Thyroid gland (tissue), 4 donors: ENCODE results near the gene RNASE12. TPM values are rescaled to one million over a fixed set of nuclear protein-coding genes. Genes with fewer than 3 reads are reported as not detected.

ENCODE experiments used
- DNase-seq, 2 donors: peaks; one replicate each; pipeline ENCODE4 v3.0.0-alpha.2; 2019
- H3K27ac ChIP-seq, 3 donors: fragments of 200-600 bp; sonication (generic); 1 replicate in 2 of 3; 2 replicates in 1 of 3; pipeline ENCODE4 v1.5.1; 2016 to 2019; ENCODE audit warnings: mild to moderate bottlenecking in 1 of 3, moderate library complexity in 1 of 3
- H3K27me3 ChIP-seq: fragments of 200-600 bp; sonication (generic); one replicate; pipeline ENCODE4 v1.5.1; 2019
- H3K36me3 ChIP-seq, 2 donors: fragments of 200-600 bp; sonication (generic); one replicate each; pipeline ENCODE4 v1.5.1; 2016 to 2019
- H3K4me1 ChIP-seq, 2 donors: fragments of 200-600 bp; sonication (generic); one replicate each; pipeline ENCODE4 v1.5.1; 2017 to 2019
- H3K4me3 ChIP-seq, 3 donors: fragments of 200-600 bp; sonication (generic); replicated peaks in 1 of 3; 1 replicate in 2 of 3; 2 replicates in 1 of 3; pipeline ENCODE4 v1.5.1; 2016; ENCODE audit warnings: mild to moderate bottlenecking in 1 of 3
- H3K9me3 ChIP-seq: fragments of 200-600 bp; sonication (generic); one replicate; pipeline ENCODE4 v1.5.1; 2017
- CTCF ChIP-seq, 6 experiments: fragments of 200-600 bp in 3 of 6; fragments of 450-650 bp in 3 of 6; sonication (generic) in 3 of 6; IDR thresholded peaks; one replicate each; pipeline ENCODE4 v1.5.1; 2016 to 2019; ENCODE audit warnings: antibody characterized with exemption in 6 of 6, mild to moderate bottlenecking in 2 of 6, inconsistent platforms in 1 of 6, moderate library complexity in 1 of 6
- POLR2A ChIP-seq, 2 donors: fragments of 450-650 bp; IDR thresholded peaks; one replicate each; pipeline ENCODE4 v1.6.1; 2017; ENCODE audit warnings: antibody characterized with exemption in 2 of 2, mild to moderate bottlenecking in 2 of 2, moderate library complexity in 1 of 2
- WGBS, 2 donors: methylation state at CpG; one replicate each; pipeline ENCODE4 v1.1.5; 2017; 5-methylcytosine and 5-hydroxymethylcytosine counted together
- intact Hi-C: fragments of 100-400 bp; cut with DNase I; formaldehyde crosslinking; loops from one replicate; pipeline ENCODE4 v1.15.1; 2023
- total RNA-seq, 4 donors: library from RNA; depleted of rRNA; stranded (reverse); fragments of >200 nt; gene quantifications; one replicate each; pipeline ENCODE4 v1.2.3, GENCODE V29; 2016

The RNASE12 gene, protein sequence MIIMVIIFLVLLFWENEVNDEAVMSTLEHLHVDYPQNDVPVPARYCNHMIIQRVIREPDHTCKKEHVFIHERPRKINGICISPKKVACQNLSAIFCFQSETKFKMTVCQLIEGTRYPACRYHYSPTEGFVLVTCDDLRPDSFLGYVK
- total RNA-seq = not detected

GRCh38 chr14:20591235-20591634 lies at the start of gene RNASE12:
Gene RNASE12 (minus strand): TSS chr14:20591376. CDS start chr14:20590723, 653 bp downstream.
- TF ChIP-seq CTCF (IDR thresholded peaks at IDR 0.05) (no peak), POLR2A (IDR thresholded peaks at IDR 0.05) (no peak)
- Histone ChIP-seq H3K4me3 (no peak within 1 kb of the TSS), H3K9me3 (no peaks in the 10 kb centered on the region), H3K4me1 (no peaks in the 10 kb centered on the region), H3K27ac (no peak within 1 kb of the TSS), H3K27me3 (no peaks in the 10 kb centered on the region), H3K36me3 (no peaks in the 10 kb centered on the region)
- no peak for DNase-seq
- intact Hi-C loops = no loop called here
- WGBS, 2 donors = 85 to 89% methylated on average over 4 of the region's 4 CpGs

- Histone ChIP-seq H3K27me3 (peaks cover 7% of the 10 kb centered on the region), H3K4me3 (no peak overlapping the region), H3K27ac (no peak overlapping the region), H3K4me1 (peaks cover 9 to 22% of the 10 kb centered on the region in 2 donors), H3K36me3 (no peaks in the 10 kb centered on the region), H3K9me3 (no peaks in the 10 kb centered on the region)
- TF ChIP-seq POLR2A (IDR thresholded peaks at IDR 0.05) = no peak
- TF ChIP-seq CTCF (IDR thresholded peaks at IDR 0.05) = no peak
- 2 to 6% methylated on average over 43 to 45 of the region's 45 CpGs for WGBS, 2 donors
- intact Hi-C loops = no loop called here
- DNase-seq = peak; percentile 33 to 46
These were observed 41.9 kb upstream of the RNASE12 start for GRCh38 chr14:20632831-20633691.

DNA sequence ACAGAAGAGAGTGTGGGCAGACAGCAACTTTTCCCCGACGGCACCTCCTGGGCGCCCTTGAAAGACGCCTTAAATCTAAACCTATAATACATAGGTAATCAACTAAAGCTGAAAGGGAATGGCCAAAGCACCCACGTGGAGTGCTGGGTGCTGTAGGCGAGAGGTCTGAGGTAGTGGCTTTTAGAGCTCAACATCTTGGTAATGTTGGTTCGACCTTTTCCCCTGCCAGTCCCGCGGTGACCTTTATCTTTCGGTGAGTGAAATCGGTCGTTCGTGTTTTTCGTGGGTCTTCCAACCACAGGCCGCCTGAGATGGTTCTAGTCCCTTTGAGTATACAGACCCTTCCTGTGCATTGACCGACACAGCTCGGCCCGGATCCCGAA lies 41.3 kb upstream of the RNASE12 start:
- Histone ChIP-seq H3K9me3 (no peaks in the 10 kb centered on the region), H3K4me1 (peaks cover 9 to 22% of the 10 kb centered on the region in 2 donors), H3K27ac (no peak overlapping the region), H3K4me3 (no peak overlapping the region), H3K36me3 (no peaks in the 10 kb centered on the region), H3K27me3 (peaks cover 10% of the 10 kb centered on the region)
- intact Hi-C loops = no loop called here
- TF ChIP-seq POLR2A (IDR thresholded peaks at IDR 0.05) (no peak), CTCF (IDR thresholded peaks at IDR 0.05) (no peak)
- 4 to 7% methylated on average over 14 to 19 of the region's 19 CpGs for WGBS, 2 donors
- DNase-seq = no peak

GRCh38 chr14:20631880-20632389 lies 40.8 kb upstream of the RNASE12 start:
- peaks cover 10% of the 10 kb centered on the region for H3K27me3 ChIP-seq
- no peak overlapping the region for H3K27ac ChIP-seq
- DNase-seq = peak; percentile 82 to 83
- H3K9me3 ChIP-seq = no peaks in the 10 kb centered on the region
- H3K4me1 ChIP-seq = peaks cover 9 to 22% of the 10 kb centered on the region in 2 donors
- intact Hi-C loops = no loop called here
- H3K36me3 ChIP-seq = no peaks in the 10 kb centered on the region
- WGBS, 2 donors = 2 to 3% methylated on average over 6 to 18 of the region's 18 CpGs
- TF ChIP-seq CTCF (IDR thresholded peaks at IDR 0.05) = no peak
- no peak for TF ChIP-seq POLR2A (IDR thresholded peaks at IDR 0.05)
- H3K4me3 ChIP-seq = no peak overlapping the region
